Measurements from ENCODE around the gene KLHL6. TPM values are rescaled to one million over a fixed set of nuclear protein-coding genes. Genes with fewer than 3 reads are reported as not detected.

Gene KLHL6
- total RNA-seq (1 to 10 TPM in 7 of 9 donors, under 1 TPM in 2; 0.72 to 7.5 (median 2.7) TPM), polyA plus RNA-seq (1 to 10 TPM in 2 of 3 donors, under 1 TPM in 1; 0.34 to 2.9 (median 1.2) TPM)
- long read RNA-seq, donor 1 = 0 reads
- long read RNA-seq, donor 2 = 0 reads
- long read RNA-seq, donor 3 = 0 reads
- long read RNA-seq, donor 4, full-length matches to known transcripts = 1 of 3 reads
- long read RNA-seq, donor 4, partial matches to known transcripts = 1 of 3 reads
- long read RNA-seq, donor 4, other reads (novel, unspliced or antisense) = 1 of 3 reads
- long read RNA-seq, donor 5, full-length matches to known transcripts = 1 of 1 reads
- long read RNA-seq, donor 5, partial matches to known transcripts = 0 of 1 reads
- long read RNA-seq, donor 5, other reads (novel, unspliced or antisense) = 0 of 1 reads
- long read RNA-seq, donor 6, partial matches to known transcripts = 1 of 1 reads
- long read RNA-seq, donor 6, other reads (novel, unspliced or antisense) = 0 of 1 reads
- long read RNA-seq, donor 7 = 0 reads
- long read RNA-seq, donor 8 = 0 reads
- long read RNA-seq, donor 9 = 0 reads
- long read RNA-seq, donor 10 = 0 reads

GRCh38 chr3:183555541-183556081 is at the start of gene KLHL6:
Gene KLHL6 (minus strand): TSS chr3:183555706. CDS start chr3:183555653, 53 bp downstream.
- no peaks in the 10 kb centered on the region for H3K9me3 ChIP-seq (replicated peaks in 1 of 3)
- intact Hi-C loops (cut with DNase I) = no loop called here
- peaks cover 0 to 3% of the 10 kb centered on the region in 2 donors for H3K4me1 ChIP-seq (replicated peaks in 1 of 2)
- peak within 1 kb of the TSS in 3 of 5 donors; percentile 19 to 73 (median 65) for H3K27ac ChIP-seq
- DNase-seq = peak in 6 of 7 donors; percentile 32 to 66 (median 52)
- H3K27me3 ChIP-seq = no peaks in the 10 kb centered on the region
- WGBS, 4 donors = 56 to 59% (median 57%) methylated on average over 9 of the region's 9 CpGs
- H3K36me3 ChIP-seq (replicated peaks in 1 of 2) = no peaks in the 10 kb centered on the region
- TF ChIP-seq CTCF (IDR thresholded peaks at IDR 0.05) (no peak), POLR2A (IDR thresholded peaks at IDR 0.05) (no peak)
- peak within 1 kb of the TSS in 1 of 4 donors; percentile 13 for H3K4me3 ChIP-seq

GRCh38 chr3:183597959-183598358 is 42.5 kb upstream of the KLHL6 start:
- Histone ChIP-seq H3K27ac (no peak overlapping the region), H3K4me1 (replicated peaks in 1 of 2) (no peaks in the 10 kb centered on the region), H3K9me3 (replicated peaks in 1 of 3) (peaks cover 0 to 17% (median 0%) of the 10 kb centered on the region in 3 donors), H3K4me3 (no peak overlapping the region), H3K27me3 (no peaks in the 10 kb centered on the region), H3K36me3 (replicated peaks in 1 of 2) (no peaks in the 10 kb centered on the region)
- DNase-seq = no peak
- TF ChIP-seq POLR2A (IDR thresholded peaks at IDR 0.05) (no peak), CTCF (IDR thresholded peaks at IDR 0.05) (no peak)
- intact Hi-C loops (cut with DNase I) = no loop called here
- 0 to 86% (median 54%) methylated on average over 1 of the region's 1 CpG for WGBS, 4 donors

- WGBS, 4 donors = 93 to 100% (median 99%) methylated on average over 2 of the region's 2 CpGs
- no peak overlapping the region for H3K27ac ChIP-seq
- H3K4me1 ChIP-seq (replicated peaks in 1 of 2) = no peaks in the 10 kb centered on the region
- H3K36me3 ChIP-seq (replicated peaks in 1 of 2) = no peaks in the 10 kb centered on the region
- peaks cover 0 to 17% (median 0%) of the 10 kb centered on the region in 3 donors for H3K9me3 ChIP-seq (replicated peaks in 1 of 3)
- TF ChIP-seq POLR2A (IDR thresholded peaks at IDR 0.05) (no peak), CTCF (IDR thresholded peaks at IDR 0.05) (no peak)
- no peak overlapping the region for H3K4me3 ChIP-seq
- H3K27me3 ChIP-seq = no peaks in the 10 kb centered on the region
- DNase-seq = no peak
- intact Hi-C loops (cut with DNase I) = no loop called here
These were observed 39.1 kb upstream of the KLHL6 start for GRCh38 chr3:183594636-183595035.

- H3K36me3 ChIP-seq (replicated peaks in 1 of 2) = no peaks in the 10 kb centered on the region
- no peaks in the 10 kb centered on the region for H3K27me3 ChIP-seq
- WGBS, 4 donors = 90 to 100% (median 94%) methylated on average over 5 to 7 of the region's 7 CpGs
- no peaks in the 10 kb centered on the region for H3K4me1 ChIP-seq (replicated peaks in 1 of 2)
- H3K27ac ChIP-seq = no peak overlapping the region
- peaks cover 0 to 5% (median 0%) of the 10 kb centered on the region in 3 donors for H3K9me3 ChIP-seq (replicated peaks in 1 of 3)
- no peak for TF ChIP-seq POLR2A (IDR thresholded peaks at IDR 0.05)
- TF ChIP-seq CTCF (IDR thresholded peaks at IDR 0.05) = no peak
- intact Hi-C loops (cut with DNase I) = no loop called here
- H3K4me3 ChIP-seq = no peak overlapping the region
- DNase-seq = no peak
These were observed 37.3 kb upstream of the KLHL6 start for GRCh38 chr3:183592821-183593220.

All from adrenal gland (tissue), 19 donors.